Smooth muscle cell (in vitro differentiated cells): ENCODE results near the gene DLEU7. TPM values are rescaled to one million over a fixed set of nuclear protein-coding genes. Genes with fewer than 3 reads are reported as not detected.

Experiments used
- DNase-seq: peaks from one replicate; lab custom pipeline; 2025; ENCODE audit not compliant: unreplicated experiment; lab: John Stamatoyannopoulos, UW
- H2AFZ ChIP-seq: fragments of 200-600 bp; sonication (generic); 2 replicates; pipeline ENCODE4 v1.6.0; 2016; ENCODE audit warnings: antibody characterized with exemption, low read depth, mild to moderate bottlenecking
- H3F3A ChIP-seq: fragments of 200-600 bp; sonication (generic); 2 replicates; pipeline ENCODE4 v1.6.0; 2017; ENCODE audit warnings: antibody characterized with exemption, low read depth
- H3K27ac ChIP-seq: fragments of 200-600 bp; sonication (generic); 2 replicates; pipeline ENCODE4 v1.5.1; 2016; ENCODE audit warnings: low read depth, mild to moderate bottlenecking
- H3K27me3 ChIP-seq: fragments of 200-600 bp; sonication (generic); 2 replicates; pipeline ENCODE4 v1.6.1; 2016; ENCODE audit warnings: low read depth, mild to moderate bottlenecking
- H3K36me3 ChIP-seq: fragments of 200-600 bp; sonication (generic); 2 replicates; pipeline ENCODE4 v1.5.1; 2016; ENCODE audit warnings: low read depth
- H3K4me1 ChIP-seq: fragments of 200-600 bp; sonication (generic); 2 replicates; pipeline ENCODE4 v1.5.1; 2016; ENCODE audit warnings: low read depth
- H3K4me2 ChIP-seq: fragments of 200-600 bp; sonication (generic); 2 replicates; pipeline ENCODE4 v1.6.0; 2016; ENCODE audit warnings: mild to moderate bottlenecking
- H3K4me3 ChIP-seq: fragments of 200-600 bp; sonication (generic); 2 replicates; pipeline ENCODE4 v1.5.1; 2016; ENCODE audit warnings: mild to moderate bottlenecking
- H3K79me2 ChIP-seq: fragments of 200-600 bp; sonication (generic); 2 replicates; pipeline ENCODE4 v1.6.0; 2016; ENCODE audit warnings: low read depth, mild to moderate bottlenecking
- H3K9ac ChIP-seq: fragments of 200-600 bp; sonication (generic); 2 replicates; pipeline ENCODE4 v1.6.0; 2016; ENCODE audit warnings: low read depth
- H3K9me3 ChIP-seq: fragments of 200-600 bp; sonication (generic); replicated peaks from 2 replicates; pipeline ENCODE4 v1.5.1; 2016; ENCODE audit warnings: low read depth
- H4K20me1 ChIP-seq: fragments of 200-600 bp; sonication (generic); 2 replicates; pipeline ENCODE4 v1.6.0; 2016; ENCODE audit warnings: low read depth
- CTCF ChIP-seq: fragments of 200-600 bp; sonication (generic); IDR thresholded peaks from 2 replicates; pipeline ENCODE4 v1.5.1; 2017; ENCODE audit warnings: borderline replicate concordance, mild to moderate bottlenecking, antibody characterized with exemption; ENCODE audit not compliant: insufficient read depth, poor library complexity, severe bottlenecking
- WGBS: methylation state at CpG from one replicate; pipeline ENCODE4 v1.1.7; 2016; ENCODE audit warnings: low lambda C conversion rate; 5-methylcytosine and 5-hydroxymethylcytosine counted together
- polyA plus RNA-seq: library from polyadenylated mRNA; unstranded; fragments of >200 nt; fragmentation: Nextera tagmentation; extraction: Ambion mirVana; gene quantifications from 2 replicates; pipeline ENCODE4 v1.2.1, GENCODE V29; 2016
- total RNA-seq: library from RNA; depleted of rRNA; stranded (reverse); fragments of >200 nt; gene quantifications from 2 replicates; pipeline ENCODE4 v1.2.3, GENCODE V29; 2014

DLEU7 gene
- total and polyA plus RNA-seq, 2 experiments from 2014 or later = 1.8 TPM; not detected in 1

- no peak overlapping the region for H3K4me3 ChIP-seq
- no peaks in the 10 kb centered on the region for H3F3A ChIP-seq
- H3K9me3 ChIP-seq = no peaks in the 10 kb centered on the region
- no peak overlapping the region for H3K27ac ChIP-seq
- WGBS = 80% methylated on average over 1 of the region's 1 CpG
- H3K79me2 ChIP-seq = no peaks in the 10 kb centered on the region
- no peak for DNase-seq
- no peak overlapping the region for H2AFZ ChIP-seq
- no peaks in the 10 kb centered on the region for H4K20me1 ChIP-seq
- no peaks in the 10 kb centered on the region for H3K36me3 ChIP-seq
- H3K9ac ChIP-seq = no peak overlapping the region
- no peaks in the 10 kb centered on the region for H3K27me3 ChIP-seq
- no peak for TF ChIP-seq CTCF
- no peaks in the 10 kb centered on the region for H3K4me1 ChIP-seq
- no peak overlapping the region for H3K4me2 ChIP-seq
Observed at GRCh38 chr13:50889317-50889716, 45.8 kb upstream of the DLEU7 start.

- WGBS = 92% methylated on average over 1 of the region's 1 CpG
Observed at GRCh38 chr13:50888362-50888761, 44.9 kb upstream of the DLEU7 start.

GRCh38 chr13:50887151-50887550, 43.7 kb upstream of the DLEU7 start:
- H2AFZ ChIP-seq = no peak overlapping the region
- no peak for DNase-seq
- WGBS = 98% methylated on average over 7 of the region's 7 CpGs

More at GRCh38 chr13:50888362-50888761, 44.9 kb upstream of the DLEU7 start:
- Histone ChIP-seq H3K9me3 (no peaks in the 10 kb centered on the region), H3K4me3 (no peak overlapping the region), H4K20me1 (no peaks in the 10 kb centered on the region), H3K9ac (no peak overlapping the region), H3K4me1 (no peaks in the 10 kb centered on the region), H2AFZ (no peak overlapping the region), H3K79me2 (no peaks in the 10 kb centered on the region), H3K4me2 (no peak overlapping the region), H3K27ac (no peak overlapping the region), H3K27me3 (no peaks in the 10 kb centered on the region), H3F3A (no peaks in the 10 kb centered on the region), H3K36me3 (no peaks in the 10 kb centered on the region)
- no peak for TF ChIP-seq CTCF
- no peak for DNase-seq

More at GRCh38 chr13:50887151-50887550, 43.7 kb upstream of the DLEU7 start:
- Histone ChIP-seq H3K36me3 (no peaks in the 10 kb centered on the region), H3F3A (no peaks in the 10 kb centered on the region), H3K9ac (no peak overlapping the region), H3K4me3 (no peak overlapping the region), H3K27me3 (no peaks in the 10 kb centered on the region), H3K27ac (no peak overlapping the region), H3K4me1 (no peaks in the 10 kb centered on the region), H3K4me2 (no peak overlapping the region), H4K20me1 (no peaks in the 10 kb centered on the region), H3K79me2 (no peaks in the 10 kb centered on the region), H3K9me3 (no peaks in the 10 kb centered on the region)
- TF ChIP-seq CTCF = no peak
